Measurements from ENCODE around the gene C1QTNF1.
"Not testable (repeated sequence)": the region's sequence is repeated elsewhere in the genome, so short reads cannot be mapped to it uniquely, and the experiment has no call there.

Gene C1QTNF1

GRCh38 chr17:79006794-79007503 lies 17.0 kb upstream of the C1QTNF1 start:
- DNase-seq, result no peak

GRCh38 chr17:79007504-79008381 lies 16.2 kb upstream of the C1QTNF1 start:
- DNase-seq, result no peak

- DNase-seq, result no peak
Observed at GRCh38 chr17:79008666-79009387, 15.1 kb upstream of the C1QTNF1 start.

- peak; percentile 24 for DNase-seq
Observed at GRCh38 chr17:79009397-79010303, 14.3 kb upstream of the C1QTNF1 start, which contains the start of gene CANT1. TSS of gene CANT1 (minus strand) at chr17:79009764. CDS start at chr17:78997622, 12,142 bp downstream.

- no peak for DNase-seq
Observed at GRCh38 chr17:79010304-79010646, 13.7 kb upstream of the C1QTNF1 start.

- DNase-seq, result no peak
Observed at GRCh38 chr17:79011451-79012147, 12.4 kb upstream of the C1QTNF1 start.

GRCh38 chr17:79012563-79013134 lies 11.3 kb upstream of the C1QTNF1 start:
- no peak for DNase-seq

GRCh38 chr17:79014158-79014758 lies 9.7 kb upstream of the C1QTNF1 start:
- DNase-seq, result no peak

GRCh38 chr17:79017546-79018369 lies 6.2 kb upstream of the C1QTNF1 start:
- no peak for DNase-seq

- no peak for DNase-seq
Observed at GRCh38 chr17:79018370-79018695, 5.6 kb upstream of the C1QTNF1 start.

- no peak for DNase-seq
Observed at GRCh38 chr17:79019261-79019631, 4.7 kb upstream of the C1QTNF1 start.

- peak; percentile 78 for DNase-seq
Observed at GRCh38 chr17:79019632-79020584, 4.1 kb upstream of the C1QTNF1 start.

- DNase-seq, result no peak
Observed at GRCh38 chr17:79020631-79021301, 3.2 kb upstream of the C1QTNF1 start.

- DNase-seq, result not testable (repeated sequence)
Observed at GRCh38 chr17:79021929-79022328, 2.0 kb upstream of the C1QTNF1 start.

- DNase-seq, result peak; percentile 27
Observed at GRCh38 chr17:79022507-79022991, 1.4 kb upstream of the C1QTNF1 start.

- no peak for DNase-seq
Observed at GRCh38 chr17:79023180-79023705, 726 bp upstream of the C1QTNF1 start.

- peak; percentile 39 for DNase-seq
Observed at GRCh38 chr17:79024901-79025737, 1.1 kb downstream of the C1QTNF1 start.
